PC-3 (cell line): ENCODE measurements around the gene RSU1.

ENCODE experiments used
- EZH2phosphoT487 ChIP-seq: fragments of 300-600 bp; sonication (generic); IDR thresholded peaks from 2 replicates; pipeline ENCODE4 v1.6.1; 2018; ENCODE audit warnings: mild to moderate bottlenecking, antibody characterized with exemption, low read length, borderline replicate concordance
- TF ChIP-seq, protein P1 (sequence below): fragments of 300-600 bp; sonication (generic); conservative IDR thresholded peaks from 2 replicates; pipeline ENCODE4 v1.5.1; 2017; ENCODE audit warnings: antibody characterized with exemption, low read depth, mild to moderate bottlenecking, low read length

- TF ChIP-seq, protein P1, sequence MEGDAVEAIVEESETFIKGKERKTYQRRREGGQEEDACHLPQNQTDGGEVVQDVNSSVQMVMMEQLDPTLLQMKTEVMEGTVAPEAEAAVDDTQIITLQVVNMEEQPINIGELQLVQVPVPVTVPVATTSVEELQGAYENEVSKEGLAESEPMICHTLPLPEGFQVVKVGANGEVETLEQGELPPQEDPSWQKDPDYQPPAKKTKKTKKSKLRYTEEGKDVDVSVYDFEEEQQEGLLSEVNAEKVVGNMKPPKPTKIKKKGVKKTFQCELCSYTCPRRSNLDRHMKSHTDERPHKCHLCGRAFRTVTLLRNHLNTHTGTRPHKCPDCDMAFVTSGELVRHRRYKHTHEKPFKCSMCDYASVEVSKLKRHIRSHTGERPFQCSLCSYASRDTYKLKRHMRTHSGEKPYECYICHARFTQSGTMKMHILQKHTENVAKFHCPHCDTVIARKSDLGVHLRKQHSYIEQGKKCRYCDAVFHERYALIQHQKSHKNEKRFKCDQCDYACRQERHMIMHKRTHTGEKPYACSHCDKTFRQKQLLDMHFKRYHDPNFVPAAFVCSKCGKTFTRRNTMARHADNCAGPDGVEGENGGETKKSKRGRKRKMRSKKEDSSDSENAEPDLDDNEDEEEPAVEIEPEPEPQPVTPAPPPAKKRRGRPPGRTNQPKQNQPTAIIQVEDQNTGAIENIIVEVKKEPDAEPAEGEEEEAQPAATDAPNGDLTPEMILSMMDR, result no peak
- no peak for TF ChIP-seq EZH2phosphoT487
Observed at GRCh38 chr10:16804123-16804522, 13.1 kb downstream of the RSU1 start.
